ENCODE results near the gene ESAM.

Gene ESAM

GRCh38 chr11:124751741-124752470 is 10.2 kb downstream of the ESAM start, which contains the start of gene VSIG2:
VSIG2 (minus strand) TSS chr11:124752255; CDS start chr11:124752137, 118 bp downstream.
- no peak for DNase-seq

DNA sequence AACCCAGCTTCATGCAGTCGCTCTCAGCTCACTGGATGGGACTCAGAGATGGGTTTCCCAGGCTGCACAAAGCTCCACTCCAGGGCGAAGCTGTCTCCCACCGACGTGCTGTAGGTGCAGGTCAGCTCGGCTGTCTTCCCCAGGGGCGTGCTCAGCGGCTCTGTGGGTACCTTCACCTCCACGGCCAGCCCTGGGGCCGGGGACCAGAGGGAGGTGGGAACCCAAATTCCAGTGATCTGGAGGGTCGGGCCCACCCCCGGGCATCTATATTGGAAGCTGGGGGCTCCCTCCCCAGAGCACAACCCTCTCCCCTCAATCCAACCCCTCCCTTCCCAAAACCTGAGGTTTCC is 10.7 kb downstream of the ESAM start:
- no peak for DNase-seq

- DNase-seq, result no peak
Measured at GRCh38 chr11:124749912-124750311, 12.2 kb downstream of the ESAM start.

DNA sequence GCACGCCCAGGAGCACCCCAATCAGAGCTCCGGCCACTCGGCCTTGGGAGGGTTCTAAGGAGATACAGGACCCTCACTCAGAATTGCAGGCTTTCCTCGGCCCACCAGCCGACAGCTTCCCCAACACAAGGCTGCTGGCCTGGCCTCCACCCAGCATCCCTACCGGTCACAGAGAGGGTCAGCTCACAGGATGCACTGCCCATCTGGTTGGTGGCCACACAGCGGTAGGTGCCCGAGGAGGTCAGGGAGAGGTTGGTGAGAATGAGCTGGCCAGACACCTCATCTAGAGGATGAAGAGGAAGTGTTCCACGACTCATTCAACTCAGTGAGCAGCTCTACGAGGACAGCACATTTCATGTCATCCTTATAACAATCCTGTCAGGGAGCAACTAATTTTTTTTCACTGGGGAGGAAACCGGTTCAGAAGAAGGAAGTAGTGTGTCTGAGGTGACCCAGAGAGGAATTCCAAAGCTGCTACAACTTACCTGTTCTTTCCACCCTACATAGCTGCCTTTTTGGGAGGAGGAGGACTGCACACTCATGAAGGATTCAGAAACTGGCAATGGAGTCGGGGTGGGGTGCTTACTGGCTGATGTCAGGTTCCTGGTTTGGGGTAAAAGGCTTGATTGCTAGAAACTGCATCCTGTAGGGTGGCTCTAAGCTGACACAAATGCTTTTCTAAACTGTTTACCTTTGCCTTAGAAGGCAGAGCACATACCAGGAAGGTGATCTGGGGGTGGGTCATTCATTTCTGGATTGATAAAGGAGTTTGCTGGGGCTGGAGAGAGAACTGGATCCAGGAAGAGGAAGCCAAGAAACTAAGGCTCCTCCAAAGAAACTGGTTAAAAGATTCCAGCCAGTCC is 13.4 kb downstream of the ESAM start:
- no peak for DNase-seq

DNA sequence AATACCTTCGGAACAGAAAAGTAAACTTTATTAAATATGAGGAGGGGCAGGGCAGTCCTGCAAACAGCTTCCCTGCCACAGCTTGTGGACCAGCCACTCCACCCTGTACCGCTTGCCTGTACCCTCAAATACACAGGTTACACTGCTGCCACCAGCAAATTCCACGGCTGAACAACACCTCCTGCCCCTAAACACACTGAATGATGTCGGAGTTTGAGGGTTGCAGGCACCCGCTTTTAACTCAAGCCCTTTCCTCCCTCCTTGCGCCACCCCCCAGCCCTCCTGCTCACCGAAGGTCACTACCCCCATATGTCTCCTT is 14.0 kb downstream of the ESAM start:
- DNase-seq, result no peak

GRCh38 chr11:124747406-124748099 is 14.5 kb downstream of the ESAM start:
- no peak for DNase-seq

DNA sequence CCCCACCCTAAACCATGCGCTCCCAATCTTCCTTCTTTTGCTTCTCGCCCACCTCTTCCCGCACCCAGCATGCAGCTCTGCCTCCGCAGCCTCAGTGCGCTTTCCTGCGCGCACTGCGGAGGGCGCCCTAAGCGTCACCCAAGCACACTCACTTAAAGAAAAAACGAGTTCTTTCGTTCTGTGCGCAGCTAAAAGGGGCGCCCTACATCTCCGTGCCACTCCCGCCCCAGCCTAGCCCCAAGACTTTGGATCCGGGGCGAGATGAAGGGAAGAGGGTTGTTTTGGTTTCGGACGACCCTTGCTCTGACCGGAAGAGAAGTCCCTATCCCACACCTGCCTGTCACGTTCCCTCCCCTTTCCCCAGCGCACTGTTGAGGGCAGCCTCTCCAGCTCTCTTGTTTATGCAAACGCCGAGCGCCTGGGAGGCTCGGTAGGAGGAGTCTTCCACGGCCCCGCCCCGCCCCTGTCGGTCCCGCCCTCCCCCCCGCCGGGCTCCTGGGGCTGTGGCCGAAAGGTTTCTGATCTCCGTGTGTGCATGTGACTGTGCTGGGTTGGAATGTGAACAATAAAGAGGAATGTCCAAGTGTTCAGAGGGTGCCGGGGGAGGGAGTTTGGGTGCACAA is 15.4 kb downstream of the ESAM start:
- no peak for DNase-seq

DNA sequence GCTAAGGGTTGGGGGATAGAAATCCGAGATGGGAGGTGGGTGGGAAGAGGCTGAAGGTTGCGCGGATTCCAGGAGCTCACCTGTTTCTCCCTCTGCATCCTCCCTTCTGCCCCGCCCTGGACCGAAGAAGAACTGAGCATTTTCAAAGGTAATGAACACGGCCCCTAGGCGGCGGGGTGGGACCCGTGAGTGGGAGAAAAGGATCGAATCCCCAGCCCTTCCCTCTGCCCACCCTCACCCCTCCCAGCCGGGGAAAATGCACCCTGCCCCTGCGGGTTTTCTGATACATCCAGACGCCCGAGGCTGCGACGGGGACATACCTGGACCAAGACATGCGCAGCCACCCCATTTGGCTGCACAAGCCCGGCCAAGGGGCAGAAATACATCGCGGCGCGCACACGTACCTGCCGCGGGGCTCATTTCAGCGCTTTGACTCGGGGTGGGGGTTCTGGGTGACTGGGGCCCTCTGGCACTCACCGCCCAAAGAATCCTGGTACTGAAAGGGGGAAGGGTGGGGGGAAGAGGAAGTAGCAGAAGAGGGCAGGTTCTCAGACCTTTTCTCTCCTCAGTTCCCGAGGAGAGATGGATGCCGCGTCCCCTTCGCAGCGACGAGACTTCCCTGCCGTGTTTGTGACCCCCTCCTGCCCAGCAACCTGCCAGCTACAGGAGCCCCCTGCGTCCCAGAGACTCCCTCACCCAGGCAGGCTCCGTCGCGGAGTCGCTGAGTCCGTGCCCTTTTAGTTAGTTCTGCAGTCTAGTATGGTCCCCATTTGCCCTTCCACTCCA is 16.1 kb downstream of the ESAM start:
- no peak for DNase-seq

- DNase-seq, result no peak
Measured at GRCh38 chr11:124745270-124745834, 16.7 kb downstream of the ESAM start.

DNA sequence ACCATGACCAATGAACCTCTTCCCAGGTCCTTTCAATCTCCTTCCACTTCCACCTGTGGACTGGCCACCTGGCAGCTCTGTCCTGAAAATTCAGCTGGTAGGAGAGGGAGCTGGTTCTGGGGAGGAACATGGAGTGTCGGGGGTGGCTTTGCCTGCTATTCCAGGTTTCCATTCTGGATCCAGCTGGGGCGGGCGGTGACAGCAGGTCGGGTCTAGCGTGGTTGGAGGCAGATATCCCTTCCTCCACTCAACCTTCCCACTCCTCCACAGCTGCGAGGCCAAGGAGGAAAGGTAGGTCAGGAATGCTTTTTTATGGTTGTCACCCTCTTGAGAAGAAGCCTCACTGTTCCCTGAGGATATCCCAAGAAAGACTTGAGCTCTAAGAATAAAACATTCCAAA is 19.0 kb downstream of the ESAM start:
- DNase-seq, result no peak

GRCh38 chr11:124742555-124742954 is 19.5 kb downstream of the ESAM start:
- DNase-seq, result no peak

GRCh38 chr11:124740277-124740882 is 21.7 kb downstream of the ESAM start:
- no peak for DNase-seq

- peak; percentile 55 to 84 for DNase-seq
Measured at GRCh38 chr11:124739479-124740276, 22.4 kb downstream of the ESAM start, which contains the start of gene NRGN. NRGN (plus strand) TSS chr11:124739942; CDS start chr11:124740085, 143 bp downstream.

DNA sequence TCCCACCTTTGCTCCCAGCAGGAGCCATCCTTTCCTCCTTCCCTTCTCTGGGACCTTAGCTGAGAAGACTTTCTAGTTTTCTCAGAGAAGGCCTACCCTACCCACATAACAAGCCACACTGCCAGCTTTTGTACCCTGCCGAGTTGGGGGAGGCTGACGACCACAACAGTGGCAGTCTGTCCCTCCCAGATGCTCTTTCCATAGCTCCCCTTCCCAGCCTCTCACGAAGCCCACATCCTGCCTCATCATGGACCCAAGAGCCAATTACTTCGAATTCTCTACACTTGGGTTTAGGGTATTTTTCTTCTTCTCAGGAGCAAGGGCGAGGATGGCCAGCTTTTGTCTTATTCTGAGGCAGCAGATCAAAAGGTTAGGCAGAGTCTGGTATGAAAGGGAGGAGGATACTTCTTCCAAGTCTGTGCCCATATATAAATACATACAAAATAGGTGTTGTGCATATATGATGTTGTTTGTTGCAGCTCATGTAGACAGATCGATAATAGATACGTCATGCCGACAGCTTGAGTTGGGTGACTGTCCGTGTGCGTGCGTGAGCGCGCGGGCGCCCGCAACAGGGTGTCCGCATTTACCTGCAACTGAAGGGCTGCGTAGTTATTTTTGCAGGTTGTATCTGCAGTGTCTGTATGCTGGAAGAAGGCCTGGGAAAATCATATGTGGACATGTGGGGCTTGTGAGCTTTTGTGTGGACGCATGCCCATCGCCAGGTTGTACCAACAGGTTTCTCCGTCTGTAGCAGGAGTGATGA is 23.2 kb downstream of the ESAM start:
- DNase-seq, result no peak

- DNase-seq, result no peak
Measured at GRCh38 chr11:124737638-124738305, 24.3 kb downstream of the ESAM start.

DNA sequence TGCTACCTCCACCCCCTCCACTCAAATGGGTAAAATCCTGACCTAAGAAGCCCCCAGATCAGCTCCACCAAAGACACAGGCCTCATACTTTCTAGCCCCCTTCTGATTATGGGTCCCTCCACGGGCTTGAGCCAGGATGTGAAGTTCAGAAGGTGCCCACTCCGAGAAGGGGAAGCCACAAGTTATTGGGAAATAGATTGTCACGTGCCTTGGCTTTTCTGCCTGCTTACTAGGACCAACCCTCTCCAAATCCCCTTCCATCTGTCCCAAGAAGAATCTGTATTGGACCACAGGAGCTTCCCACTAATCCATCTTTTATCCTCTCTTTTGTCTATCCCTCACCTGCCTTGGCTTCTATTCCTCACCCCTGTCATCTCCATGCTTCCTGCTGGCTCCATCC is 25.4 kb downstream of the ESAM start:
- DNase-seq, result no peak

GRCh38 chr11:124732230-124732629 is 29.9 kb downstream of the ESAM start:
- DNase-seq, result no peak

DNA sequence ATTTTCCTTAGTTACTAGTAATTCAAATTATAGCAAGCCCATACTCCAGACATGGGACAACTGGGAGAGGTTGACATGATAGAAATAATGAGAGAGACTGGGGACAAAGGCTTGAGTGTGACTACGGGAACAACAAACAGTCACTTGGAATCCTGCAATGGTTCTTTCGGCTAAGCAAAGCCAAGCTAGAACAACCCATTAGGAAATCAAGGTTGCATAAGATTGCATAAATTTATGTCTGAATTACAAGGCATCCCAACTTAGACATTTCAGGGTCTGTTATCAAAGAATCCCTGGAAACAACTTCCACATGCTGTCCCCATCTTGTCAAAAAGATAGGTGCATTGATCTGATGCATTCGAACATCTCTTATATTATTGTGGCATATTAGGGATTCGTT is 32.5 kb downstream of the ESAM start:
- DNase-seq, result no peak

DNA sequence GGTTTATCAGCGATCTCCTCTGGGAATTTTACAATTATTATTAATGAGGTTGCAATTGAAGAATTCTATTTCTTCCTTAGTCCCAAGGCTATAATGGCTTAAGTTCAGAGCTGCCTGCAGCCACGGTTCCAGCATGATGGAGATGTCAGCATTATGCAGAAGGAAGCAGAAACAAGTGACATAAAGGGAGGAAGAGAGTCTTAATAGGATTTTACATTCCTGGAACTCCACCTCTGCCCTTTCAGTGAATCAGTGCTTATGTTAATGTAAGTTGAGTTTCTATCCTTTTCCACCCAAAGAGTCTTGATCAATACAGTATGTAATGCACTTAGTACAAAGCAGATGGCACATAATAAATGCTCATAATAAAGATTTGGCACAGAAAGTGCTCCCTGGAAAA is 34.0 kb downstream of the ESAM start:
- DNase-seq, result no peak
